ENCODE measurements around the gene PTPN4.

The PTPN4 gene

GRCh38 chr2:119731983-119732382, 27.7 kb upstream of the PTPN4 start:
- no peak for DNase-seq (ENCODE audit: low read depth)

- no peak for DNase-seq (ENCODE audit: low read depth)
Measured at GRCh38 chr2:119732601-119733164, 27.0 kb upstream of the PTPN4 start.

- DNase-seq (ENCODE audit: low read depth): no peak
Measured at GRCh38 chr2:119734047-119734446, 25.7 kb upstream of the PTPN4 start.

GRCh38 chr2:119735565-119735964, 24.2 kb upstream of the PTPN4 start:
- no peak for DNase-seq (ENCODE audit: low read depth)

GRCh38 chr2:119736021-119736420, 23.7 kb upstream of the PTPN4 start:
- no peak for DNase-seq (ENCODE audit: low read depth)

- no peak for DNase-seq (ENCODE audit: low read depth)
Measured at GRCh38 chr2:119739580-119740255, 20.0 kb upstream of the PTPN4 start.

- no peak for DNase-seq (ENCODE audit: low read depth)
Measured at GRCh38 chr2:119741001-119741400, 18.7 kb upstream of the PTPN4 start.

GRCh38 chr2:119741868-119742267, 17.9 kb upstream of the PTPN4 start:
- no peak for DNase-seq (ENCODE audit: low read depth)

- no peak for DNase-seq (ENCODE audit: low read depth)
Measured at GRCh38 chr2:119744335-119744939, 15.3 kb upstream of the PTPN4 start.

GRCh38 chr2:119745566-119745965, 14.2 kb upstream of the PTPN4 start:
- DNase-seq (ENCODE audit: low read depth): no peak

GRCh38 chr2:119746836-119747686, 12.7 kb upstream of the PTPN4 start:
- no peak for DNase-seq (ENCODE audit: low read depth)

- no peak for DNase-seq (ENCODE audit: low read depth)
Measured at GRCh38 chr2:119748135-119748534, 11.6 kb upstream of the PTPN4 start.

- no peak for DNase-seq (ENCODE audit: low read depth)
Measured at GRCh38 chr2:119749477-119750012, 10.2 kb upstream of the PTPN4 start.

GRCh38 chr2:119751706-119752105, 8.0 kb upstream of the PTPN4 start:
- DNase-seq (ENCODE audit: low read depth): no peak

- peak; percentile 38 for DNase-seq (ENCODE audit: low read depth)
Measured at GRCh38 chr2:119753041-119753929, 6.4 kb upstream of the PTPN4 start.

- DNase-seq (ENCODE audit: low read depth): no peak
Measured at GRCh38 chr2:119753930-119754321, 5.8 kb upstream of the PTPN4 start.

GRCh38 chr2:119755906-119756305, 3.8 kb upstream of the PTPN4 start:
- no peak for DNase-seq (ENCODE audit: low read depth)

GRCh38 chr2:119756837-119757236, 2.9 kb upstream of the PTPN4 start:
- DNase-seq (ENCODE audit: low read depth): peak; percentile 93

GRCh38 chr2:119758881-119759450, 756 bp upstream of the PTPN4 start:
- DNase-seq (ENCODE audit: low read depth): no peak

- DNase-seq (ENCODE audit: low read depth): no peak
Measured at GRCh38 chr2:119760237-119760955, 674 bp downstream of the PTPN4 start.

GRCh38 chr2:119760956-119761275, 1.2 kb downstream of the PTPN4 start:
- DNase-seq (ENCODE audit: low read depth): peak; percentile 48
